ENCODE measurements around the gene SAMD1. TPM values are rescaled to one million over a fixed set of nuclear protein-coding genes. Genes with fewer than 3 reads are reported as not detected.

SAMD1 gene
- total RNA-seq, 2 experiments from 2014 or later = 62.1 to 66.9 TPM

DNA sequence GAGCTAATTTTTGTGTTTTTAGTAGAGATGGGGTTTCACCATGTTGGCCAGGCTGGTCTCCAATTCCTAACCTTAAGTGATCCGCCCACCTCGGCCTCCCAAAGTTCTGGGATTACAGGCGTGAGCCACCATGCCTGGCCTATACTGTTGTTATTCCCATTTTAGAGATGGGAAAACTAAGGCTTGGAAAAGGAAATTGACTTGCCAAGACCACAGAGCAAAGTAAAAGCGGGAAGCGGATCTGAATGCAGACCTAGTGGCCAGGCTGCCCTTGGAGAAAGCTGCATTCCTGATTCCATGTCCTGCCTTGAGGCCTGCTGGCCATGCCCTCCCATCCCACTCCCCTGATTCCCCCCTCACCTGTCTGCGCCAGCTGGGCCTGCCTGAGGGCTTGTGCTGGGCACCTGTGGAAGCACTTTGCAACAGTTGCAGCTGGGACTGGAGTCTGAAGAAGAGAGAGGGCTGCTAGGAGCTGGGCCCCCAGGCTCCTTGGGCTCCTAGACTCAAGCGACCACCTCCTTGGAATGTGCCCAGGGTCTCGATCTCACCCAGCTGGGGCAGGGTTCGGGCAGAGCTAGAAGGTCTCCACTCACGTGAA, 34.4 kb downstream of the SAMD1 start:
- no peak overlapping the region for H3K4me3 Mint-ChIP-seq
- POLR2A ChIA-PET = interaction anchor here (0.7 kb wide), 1 partner anchor 339 kb away, joined by 3 read pairs; no protein-coding TSS in a partner anchor
- TF ChIP-seq CTCF (IDR thresholded peaks at IDR 0.05) = no peak
- H3K27ac Mint-ChIP-seq = no peak overlapping the region
- DNase-seq = no peak
- H3K9me3 Mint-ChIP-seq = no peaks in the 10 kb centered on the region
- no peak for ATAC-seq
- H3K4me1 Mint-ChIP-seq (ENCODE audit: low read depth) = peaks cover 16% of the 10 kb centered on the region
- CTCF ChIA-PET = interaction anchor here (1.1 to 7.0 kb wide), 6 partner anchors 7 to 176 kb away, joined by 3 to 86 read pairs (median 14); partner anchors contain the start of gene MISP3
- intact Hi-C loops (cut with micrococcal nuclease) = no loop called here
- H3K27me3 Mint-ChIP-seq = peaks cover 31% of the 10 kb centered on the region
- peaks cover 15% of the 10 kb centered on the region for H3K36me3 Mint-ChIP-seq (ENCODE audit: low read depth)

GRCh38 chr19:14055396-14055795, 35.2 kb downstream of the SAMD1 start:
- POLR2A ChIA-PET = interaction anchor here (1.1 kb wide), 1 partner anchor 176 kb away, joined by 4 read pairs; no protein-coding TSS in a partner anchor
- Mint-ChIP-seq H3K4me1 (ENCODE audit: low read depth) (peaks cover 16% of the 10 kb centered on the region), H3K4me3 (no peak overlapping the region), H3K9me3 (no peaks in the 10 kb centered on the region), H3K27me3 (peaks cover 27% of the 10 kb centered on the region), H3K27ac (no peak overlapping the region), H3K36me3 (ENCODE audit: low read depth) (peaks cover 18% of the 10 kb centered on the region)
- no peak for TF ChIP-seq CTCF (IDR thresholded peaks at IDR 0.05)
- no peak for DNase-seq
- CTCF ChIA-PET = interaction anchor here (1.2 to 7.0 kb wide), 2 partner anchors 16 to 20 kb away, joined by 3 to 86 read pairs; partner anchors contain the start of gene MISP3
- no peak for ATAC-seq
- intact Hi-C loops (cut with micrococcal nuclease) = no loop called here

DNA sequence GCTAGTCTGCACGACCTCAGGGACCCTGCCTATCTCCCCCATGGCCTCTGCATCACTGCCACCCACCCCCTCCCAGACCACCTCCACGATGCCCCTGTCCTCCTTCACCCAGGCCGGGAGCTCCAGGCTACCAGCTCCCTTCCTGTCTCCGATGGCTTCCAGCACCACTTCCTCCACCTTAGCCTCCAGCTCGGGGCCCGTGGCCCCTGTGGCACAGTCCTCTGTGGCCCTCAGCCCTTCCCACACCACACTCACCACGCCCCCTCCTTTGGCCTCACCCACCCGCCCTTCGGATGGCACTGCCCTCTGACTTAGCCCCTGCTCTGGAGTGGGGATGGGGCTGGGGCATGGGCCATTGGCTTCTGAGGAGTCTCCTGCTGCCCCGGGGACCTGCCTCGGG, 35.8 kb downstream of the SAMD1 start:
- ATAC-seq (no peak), DNase-seq (no peak)
- Mint-ChIP-seq H3K9me3 (no peaks in the 10 kb centered on the region), H3K36me3 (ENCODE audit: low read depth) (peaks cover 24% of the 10 kb centered on the region), H3K27me3 (peaks cover 22% of the 10 kb centered on the region), H3K4me3 (no peak overlapping the region), H3K27ac (no peak overlapping the region), H3K4me1 (ENCODE audit: low read depth) (peaks cover 16% of the 10 kb centered on the region)
- CTCF ChIA-PET = interaction anchor here (0.9 kb wide), 1 partner anchor 179 kb away, joined by 3 read pairs; no protein-coding TSS in a partner anchor
- POLR2A ChIA-PET = interaction anchor here (0.8 to 1.1 kb wide), 2 partner anchors 100 to 175 kb away, joined by 3 to 4 read pairs; no protein-coding TSS in a partner anchor
- no peak for TF ChIP-seq CTCF (IDR thresholded peaks at IDR 0.05)
- intact Hi-C loops (cut with micrococcal nuclease) = no loop called here

DNA sequence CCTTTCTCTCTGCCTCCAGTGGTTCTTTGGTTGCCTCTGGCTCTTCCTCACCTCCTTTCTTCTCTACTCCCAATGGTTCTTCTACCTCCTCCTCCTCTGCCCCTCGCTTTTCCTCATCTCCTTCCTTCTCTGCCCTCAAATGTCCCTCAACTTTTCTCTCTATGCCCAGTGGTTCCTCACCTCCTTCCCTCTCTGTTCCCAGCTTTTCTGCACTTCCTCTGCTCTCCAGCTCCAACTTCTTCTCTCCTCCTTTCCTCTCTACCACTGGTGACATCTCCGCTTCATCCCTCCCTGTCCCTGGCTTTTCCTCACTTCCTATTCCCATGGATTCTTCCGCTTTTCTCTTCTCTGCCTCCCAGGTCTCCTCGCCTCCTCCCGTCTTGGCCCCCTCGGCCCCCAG, 36.5 kb downstream of the SAMD1 start:
- Mint-ChIP-seq H3K36me3 (ENCODE audit: low read depth) (peaks cover 27% of the 10 kb centered on the region), H3K9me3 (no peaks in the 10 kb centered on the region), H3K4me3 (no peak overlapping the region), H3K27me3 (peaks cover 18% of the 10 kb centered on the region), H3K4me1 (ENCODE audit: low read depth) (peaks cover 16% of the 10 kb centered on the region), H3K27ac (no peak overlapping the region)
- intact Hi-C loops (cut with micrococcal nuclease) = no loop called here
- no peak for DNase-seq
- ATAC-seq = no peak
- ChIA-PET CTCF (interaction anchor here (0.9 kb wide), 1 partner anchor 179 kb away, joined by 3 read pairs; no protein-coding TSS in a partner anchor), POLR2A (interaction anchor here (0.8 to 1.1 kb wide), 2 partner anchors 99 to 175 kb away, joined by 3 to 4 read pairs; no protein-coding TSS in a partner anchor)
- no peak for TF ChIP-seq CTCF (IDR thresholded peaks at IDR 0.05)

- Mint-ChIP-seq H3K4me1 (ENCODE audit: low read depth) (peaks cover 13% of the 10 kb centered on the region), H3K27ac (no peak overlapping the region), H3K36me3 (ENCODE audit: low read depth) (peaks cover 33% of the 10 kb centered on the region), H3K9me3 (no peaks in the 10 kb centered on the region), H3K27me3 (peaks cover 13% of the 10 kb centered on the region), H3K4me3 (no peak overlapping the region)
- no peak for TF ChIP-seq CTCF (IDR thresholded peaks at IDR 0.05)
- CTCF ChIA-PET = interaction anchor here (0.7 to 0.9 kb wide), 2 partner anchors 22 to 178 kb away, joined by 3 read pairs; partner anchors contain the start of gene IL27RA
- intact Hi-C loops (cut with micrococcal nuclease) = no loop called here
- POLR2A ChIA-PET = interaction anchor here (1.3 kb wide), 1 partner anchor 18 kb away, joined by 7 read pairs; the partner anchor contains the start of gene MISP3
- DNase-seq (no peak), ATAC-seq (no peak)
Measured at GRCh38 chr19:14053500-14053899, 37.1 kb downstream of the SAMD1 start.

Data from activated CD8-positive, alpha-beta T cell treated with anti-CD3 and anti-CD28 coated beads for 36 hours (primary cell).